ENCODE data around the gene DAB2IP.

GRCh38 chr9:121773954-121774714, 122.7 kb downstream of the DAB2IP start:
- no peak for TF ChIP-seq CTCF (IDR thresholded peaks at IDR 0.05)
- no peak for TF ChIP-seq EP300 (IDR thresholded peaks at IDR 0.05)
- TF ChIP-seq POLR2AphosphoS5 (IDR thresholded peaks at IDR 0.05): no peak
- no peak for TF ChIP-seq POLR2A (IDR thresholded peaks at IDR 0.05)

Data from upper lobe of left lung (tissue), 4 donors.